ENCODE data around the gene CNN1.
"Not testable (repeated sequence)": the region's sequence is repeated elsewhere in the genome, so short reads cannot be mapped to it uniquely, and the experiment has no call there.

GRCh38 chr19:11599704-11600103 lies 61.1 kb downstream of the CNN1 start:
- TF ChIP-seq CTCF (IDR thresholded peaks at IDR 0.05; ENCODE audit: insufficient read depth, low read length, poor library complexity, severe bottlenecking); EZH2phosphoT487 (conservative IDR thresholded peaks at IDR 0.05; ENCODE audit: low read length): not testable (repeated sequence)
